GM19467 (cell line): ENCODE results near the gene FOXO1.

Experiments
- ATAC-seq: cut with Tn5 transposase; IDR thresholded peaks from one replicate; pipeline ENCODE4 v1.9.1; 2021; ENCODE audit warnings: mild to moderate bottlenecking, moderate library complexity; ENCODE audit not compliant: unreplicated experiment

Gene FOXO1

DNA sequence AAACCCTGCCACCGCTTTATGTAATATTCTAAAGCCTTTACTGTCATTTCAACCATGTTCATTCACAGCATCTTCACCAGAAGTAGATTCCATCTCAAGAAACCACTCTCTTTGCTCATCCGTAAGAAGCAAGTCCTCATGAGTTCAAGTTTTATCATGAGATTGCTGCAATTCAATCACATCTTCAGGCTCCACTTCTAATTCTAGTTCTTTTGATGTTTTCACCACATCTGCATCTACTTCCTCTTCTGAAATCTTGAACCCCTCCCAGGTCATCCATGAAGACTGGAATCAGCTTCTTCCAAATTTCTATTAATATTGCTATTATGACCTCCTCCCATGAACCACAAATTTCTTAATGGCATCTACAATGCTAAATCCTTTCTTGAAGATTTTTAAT, 83.9 kb downstream of the FOXO1 start:
- no peak for ATAC-seq

DNA sequence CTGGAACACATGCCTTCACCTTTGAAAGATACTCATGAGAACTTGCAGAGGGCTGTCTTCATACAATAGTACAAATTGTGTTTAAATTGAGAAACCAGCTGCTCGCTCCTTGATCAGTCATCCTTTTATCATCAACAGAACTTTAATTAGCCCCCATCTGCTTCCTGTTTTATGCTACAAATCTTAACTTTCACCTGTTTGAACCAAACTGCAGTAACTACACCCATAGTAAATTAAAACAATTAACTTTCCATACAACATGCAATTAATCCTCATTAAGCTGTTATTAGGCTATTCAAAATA, 85.2 kb downstream of the FOXO1 start:
- ATAC-seq: no peak

DNA sequence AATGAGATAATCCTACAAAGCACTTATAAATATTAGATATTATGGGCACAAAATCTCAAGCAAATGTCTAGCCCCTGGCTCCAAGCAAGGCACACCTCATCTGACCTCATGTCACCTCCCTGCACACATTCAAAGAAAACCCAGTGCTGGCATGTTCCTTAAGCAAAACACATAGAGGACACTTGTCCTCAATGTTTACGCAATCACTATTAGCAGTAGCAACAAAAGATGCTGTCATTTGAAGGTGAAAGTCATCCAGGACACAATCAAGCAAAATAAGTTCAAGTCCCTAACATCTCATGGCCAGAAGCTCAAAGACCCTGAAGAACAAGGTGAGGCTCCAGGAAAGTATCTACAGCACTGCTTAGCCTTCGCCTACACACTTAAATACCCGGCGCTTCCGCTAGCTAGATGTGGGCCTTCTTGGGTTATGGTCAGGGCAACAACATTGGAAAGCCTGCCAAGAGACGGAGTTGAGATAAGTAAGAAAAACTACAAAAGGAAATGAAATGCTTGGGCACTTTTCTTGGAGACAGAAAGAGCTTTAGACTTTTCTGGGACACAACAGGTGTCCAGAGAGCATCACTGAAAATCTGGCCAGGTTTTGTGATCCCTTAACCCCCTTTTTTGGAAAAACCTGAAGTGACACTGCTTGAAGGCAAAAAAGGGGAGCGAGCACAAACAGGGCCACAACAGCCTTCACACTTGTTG, 85.7 kb downstream of the FOXO1 start:
- ATAC-seq: no peak

DNA sequence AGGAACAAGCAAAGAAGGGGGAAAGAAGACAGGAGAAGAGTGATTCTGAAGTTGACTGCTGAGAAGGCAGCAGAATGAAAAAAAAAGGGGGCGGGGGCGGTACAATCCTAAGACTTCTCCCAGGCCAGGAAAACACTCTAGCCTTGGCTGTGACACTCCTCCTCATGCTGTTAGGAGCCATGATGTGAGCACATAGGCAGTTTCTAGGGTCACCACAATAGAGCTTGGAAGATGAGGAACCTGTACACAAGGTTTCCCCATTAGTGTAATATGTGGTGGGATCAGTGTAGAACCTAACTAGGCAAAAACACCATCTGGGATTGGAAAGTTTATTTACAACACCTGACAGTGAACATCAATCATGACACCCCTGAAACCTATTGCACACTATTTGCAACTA, 86.9 kb downstream of the FOXO1 start:
- no peak for ATAC-seq

DNA sequence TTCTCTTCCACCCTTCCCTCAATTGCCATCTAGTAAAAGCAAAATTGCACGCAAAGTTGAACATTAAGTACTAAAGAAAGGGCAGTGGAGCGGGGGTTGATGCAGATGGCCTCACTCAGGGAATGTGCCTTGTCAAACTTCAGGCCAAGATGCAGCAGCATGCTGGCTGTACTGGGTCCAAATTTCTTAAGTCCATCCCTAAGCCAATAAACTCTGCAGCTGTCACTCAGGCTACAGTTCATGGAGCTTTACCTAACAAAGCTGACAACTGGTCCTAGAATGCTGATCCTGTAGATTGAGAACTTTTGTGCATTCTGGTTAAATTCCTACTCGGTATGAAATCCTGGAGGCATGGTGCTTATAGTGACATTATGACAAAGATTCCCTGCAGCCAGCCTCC, 88.4 kb downstream of the FOXO1 start:
- no peak for ATAC-seq

DNA sequence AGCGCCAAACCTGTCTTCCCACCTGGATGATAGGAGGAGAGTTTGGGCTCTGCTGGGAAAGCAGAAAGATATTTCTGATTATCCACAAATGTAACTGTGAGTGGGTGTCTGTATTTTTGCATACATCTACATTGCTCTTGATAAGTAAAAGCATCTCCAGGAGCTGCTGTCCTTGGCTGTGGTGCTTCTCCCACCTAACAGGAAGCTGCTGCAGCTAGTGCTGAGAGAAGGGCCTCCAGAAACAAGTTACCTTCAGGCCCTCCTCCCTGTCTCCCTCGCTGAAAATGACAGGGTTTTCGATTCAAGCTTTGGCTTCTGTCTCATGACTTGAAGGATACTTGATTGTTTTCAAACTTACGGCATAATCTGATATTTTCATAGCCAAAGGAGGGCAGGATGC, 90.1 kb downstream of the FOXO1 start:
- no peak for ATAC-seq

DNA sequence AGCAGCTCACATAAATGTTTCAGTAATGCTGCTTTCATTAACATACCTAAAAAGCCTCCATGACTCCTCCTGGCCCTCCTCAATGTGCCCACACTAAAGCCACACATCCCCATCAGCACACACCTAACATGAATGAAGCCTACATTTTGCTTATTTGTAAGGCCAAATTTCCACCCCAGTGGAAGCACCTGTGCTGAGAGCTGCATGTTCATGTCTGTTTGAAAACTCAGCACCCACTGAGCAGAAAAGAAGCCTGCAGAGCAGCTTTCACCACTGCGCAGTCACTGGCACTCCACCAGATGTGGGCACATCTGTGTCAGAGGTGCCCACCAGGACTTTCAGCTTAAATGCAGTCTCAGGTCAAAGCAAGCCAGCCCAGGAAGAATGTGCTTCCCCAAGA, 93.5 kb downstream of the FOXO1 start:
- ATAC-seq: no peak

DNA sequence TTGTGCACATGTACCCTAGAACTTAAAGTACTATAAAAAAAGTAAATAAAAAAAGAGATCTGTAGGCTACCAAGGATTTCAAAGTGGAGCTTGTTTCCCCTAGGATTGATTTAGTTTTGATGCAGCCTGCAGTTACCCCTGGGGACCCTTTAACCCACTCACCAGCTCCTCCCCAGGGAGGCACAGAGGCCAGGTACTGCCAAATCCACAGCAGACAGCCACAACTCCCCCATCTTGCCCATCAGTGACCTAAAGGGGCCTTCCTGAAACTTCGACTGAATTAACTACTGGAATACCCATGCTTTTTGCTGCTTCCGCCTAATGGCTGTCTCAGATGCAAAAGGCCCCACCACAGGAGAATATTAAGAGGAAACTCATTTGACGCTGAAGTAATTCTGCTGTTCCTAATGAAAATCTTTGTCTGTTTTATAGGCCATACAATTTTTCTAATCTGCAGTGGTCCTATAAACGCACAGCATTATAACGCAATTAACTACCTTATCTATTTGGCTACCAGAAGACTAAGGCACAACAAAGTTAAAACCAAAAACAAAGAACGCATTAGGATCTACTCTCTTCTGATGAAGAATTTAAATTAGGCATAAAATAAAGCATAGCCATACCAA, 95.0 kb downstream of the FOXO1 start:
- ATAC-seq: no peak

DNA sequence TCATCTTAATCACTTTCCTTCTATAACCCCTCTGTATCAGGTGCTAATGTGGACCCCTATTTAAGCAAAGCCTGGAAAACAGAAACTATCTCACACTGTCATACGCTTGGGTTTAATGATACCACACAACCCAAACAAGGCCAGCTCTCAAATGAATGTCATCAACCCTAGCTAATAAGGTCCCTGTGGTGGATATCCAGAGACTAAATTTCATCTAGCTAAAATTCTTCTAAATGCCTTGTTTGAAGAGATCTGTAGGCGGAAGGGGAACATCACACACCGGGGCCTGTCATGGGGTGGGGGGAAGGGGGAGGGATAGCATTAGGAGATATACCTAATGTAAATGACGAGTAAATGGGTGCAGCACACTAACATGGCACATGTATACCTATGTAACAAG, 95.5 kb downstream of the FOXO1 start:
- no peak for ATAC-seq

DNA sequence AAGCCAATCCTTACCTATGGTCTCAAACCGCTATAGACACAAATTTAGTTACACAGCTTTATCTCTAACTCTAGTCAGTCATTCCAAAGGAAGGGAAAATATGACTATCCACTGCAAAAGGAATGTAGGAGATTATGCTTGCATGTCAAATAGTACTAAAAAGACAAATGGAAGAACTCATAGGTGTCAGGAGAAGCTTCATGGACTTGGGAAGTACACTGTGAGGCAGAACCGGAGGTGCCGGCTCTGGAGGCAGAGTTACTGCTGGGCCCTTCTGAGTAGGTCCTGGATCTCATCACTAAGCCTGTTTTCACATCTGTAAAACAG, 97.5 kb downstream of the FOXO1 start:
- ATAC-seq: no peak

DNA sequence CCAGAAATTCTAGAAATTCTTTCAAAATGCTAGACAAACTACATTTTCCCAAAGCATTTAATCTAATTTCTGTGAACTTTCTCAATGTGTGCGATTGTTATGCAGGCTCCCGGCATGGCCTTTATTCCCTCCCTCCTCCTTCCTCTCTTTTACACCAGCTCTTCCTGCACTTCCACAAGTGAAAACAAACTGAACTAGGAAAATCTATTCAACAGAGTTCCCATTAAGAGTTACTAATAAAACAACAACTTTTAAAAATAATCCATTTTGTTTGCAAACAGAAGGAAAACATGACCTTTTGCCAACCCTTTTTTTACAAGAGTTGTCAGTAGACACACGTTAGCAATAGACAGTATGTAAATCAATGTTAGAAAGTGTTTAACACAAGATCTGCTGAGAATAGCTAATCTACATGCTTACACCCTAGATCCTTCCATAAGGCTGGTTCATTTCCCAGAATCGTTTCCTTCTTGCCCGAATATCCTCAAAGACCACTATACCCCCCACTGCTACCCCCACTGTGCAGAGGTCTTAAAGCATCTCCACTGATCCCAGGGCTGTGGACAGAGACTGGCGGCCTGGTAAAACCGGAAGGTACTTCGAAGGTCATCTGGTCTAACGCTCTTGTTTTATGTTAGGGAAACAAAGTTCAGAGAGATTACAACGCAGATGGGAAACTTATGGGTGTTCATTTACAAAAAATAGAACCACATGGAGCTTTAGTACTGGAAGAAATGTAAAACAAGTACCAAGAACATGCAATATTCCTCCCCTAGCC, 98.0 kb downstream of the FOXO1 start:
- no peak for ATAC-seq

DNA sequence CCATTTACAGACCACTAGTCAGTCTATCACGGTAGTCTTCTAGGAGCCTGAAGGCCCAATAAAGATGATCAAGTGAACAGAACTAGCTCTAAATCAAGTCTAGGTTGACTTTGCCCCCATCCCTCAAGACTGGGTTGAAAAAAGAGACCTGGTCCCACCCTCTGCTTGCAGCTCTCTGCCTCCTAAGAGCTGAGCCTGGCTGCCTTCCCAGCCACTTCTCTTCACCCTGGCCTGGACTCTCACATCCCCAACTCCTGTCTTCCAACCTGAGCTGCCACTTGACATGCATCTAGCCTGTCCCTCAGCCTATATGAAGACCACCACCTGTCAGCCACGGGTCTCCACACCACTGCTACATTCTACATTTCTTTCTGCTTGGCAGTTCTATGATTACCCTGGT, 99.6 kb downstream of the FOXO1 start:
- ATAC-seq: no peak

DNA sequence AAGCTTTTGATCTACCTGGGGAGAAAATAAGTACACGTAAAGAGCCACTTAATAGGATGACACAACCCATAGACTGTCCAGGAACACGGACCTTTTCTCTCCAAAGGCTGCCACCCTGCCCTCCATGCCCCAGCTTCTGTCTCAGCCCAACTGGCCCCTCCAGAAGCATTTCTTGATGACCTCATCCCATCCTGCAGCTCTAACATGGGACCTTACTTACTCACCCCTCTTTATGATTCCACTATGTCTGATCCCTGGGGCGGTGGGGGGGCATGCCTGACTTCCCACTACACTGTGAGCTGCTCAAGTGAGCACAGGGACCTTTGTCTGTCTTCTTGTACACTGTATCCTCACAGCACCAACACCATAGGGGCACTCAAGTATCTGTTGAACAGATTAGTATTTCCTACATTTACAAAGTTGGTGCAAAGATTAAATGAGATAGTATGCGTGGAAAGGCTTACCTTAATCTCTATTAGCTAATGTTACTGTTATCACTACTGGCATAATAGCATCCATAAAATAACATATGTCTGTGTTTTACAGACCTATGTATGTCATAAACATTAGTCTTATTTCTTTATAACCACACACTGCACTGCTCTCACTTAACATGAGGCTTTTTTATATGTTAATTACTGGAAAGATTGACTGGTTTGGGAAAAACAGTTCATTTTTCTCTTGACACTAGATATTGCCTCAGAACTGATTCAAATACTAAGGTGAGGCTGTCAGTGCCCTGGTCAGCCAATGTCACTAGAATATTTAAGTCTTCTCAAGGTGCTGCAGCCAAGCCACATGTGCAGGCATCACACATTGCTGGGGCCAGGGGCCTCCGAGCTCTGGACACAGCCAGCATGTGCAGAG, 100.9 kb downstream of the FOXO1 start:
- no peak for ATAC-seq

DNA sequence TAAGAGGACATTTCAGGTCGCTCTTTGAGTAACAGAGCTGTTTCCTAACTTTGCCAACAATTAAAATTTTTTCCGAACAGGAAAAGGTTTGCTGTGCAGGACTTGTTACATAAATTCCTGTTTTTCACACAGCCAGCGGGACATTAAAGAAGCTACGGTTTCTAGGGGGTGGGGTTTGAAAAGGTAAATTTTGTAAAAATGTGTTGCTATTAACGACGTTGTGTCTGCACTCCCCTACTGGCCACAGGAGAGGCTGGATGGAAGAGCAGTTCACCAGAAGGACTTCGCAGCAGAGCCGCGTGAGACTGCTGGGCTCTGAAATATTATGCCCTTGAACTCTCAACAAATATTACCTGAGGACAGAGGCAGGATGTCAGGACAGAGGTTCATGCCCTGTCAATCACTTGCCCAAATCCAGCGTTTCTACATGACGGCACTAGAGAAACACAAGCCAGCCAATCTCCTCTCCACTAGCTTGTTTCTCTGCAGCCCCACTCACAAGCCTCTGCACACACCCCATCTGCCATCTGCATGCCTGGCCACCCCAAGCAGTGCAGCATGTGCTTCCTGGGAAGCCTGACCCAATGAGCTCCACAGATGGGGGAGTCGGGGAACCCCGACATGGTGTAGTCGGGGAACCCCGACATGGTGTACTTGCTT, 102.0 kb downstream of the FOXO1 start:
- no peak for ATAC-seq

DNA sequence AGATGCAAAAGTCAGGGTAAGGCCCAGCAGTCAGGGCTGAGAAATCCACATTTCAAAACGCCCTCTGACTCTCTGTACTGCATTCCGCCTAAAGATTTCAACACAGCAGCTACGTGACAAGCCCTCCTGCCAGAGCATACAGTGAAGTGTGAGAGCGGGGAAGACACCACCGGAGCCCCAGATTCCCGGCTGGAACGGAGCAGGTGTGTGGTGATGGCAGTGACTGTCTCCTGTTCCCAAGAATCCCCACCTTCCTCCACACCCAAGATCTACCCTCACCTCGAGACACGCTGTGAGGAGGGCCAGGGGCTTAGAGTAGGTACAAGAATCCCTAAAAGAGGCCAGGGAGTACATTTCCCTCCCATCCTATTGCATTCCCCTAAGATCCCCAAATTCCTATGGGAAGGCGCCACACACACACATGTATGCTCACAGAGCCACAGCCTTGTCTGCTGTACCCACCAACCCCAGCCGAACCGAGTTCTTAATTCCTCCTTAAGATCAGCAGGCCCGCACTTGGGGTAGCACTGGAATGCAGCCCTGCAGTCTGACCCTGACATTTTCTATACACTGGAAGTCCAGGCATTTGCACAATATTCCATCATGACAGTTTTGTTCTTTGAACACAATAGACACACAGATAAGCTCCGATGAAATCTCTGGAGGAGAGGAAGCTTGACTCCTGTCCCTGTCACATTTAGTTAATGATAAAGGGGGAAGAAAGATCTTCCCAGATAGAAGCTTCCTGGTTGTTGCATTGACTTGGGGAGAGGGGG, 102.9 kb downstream of the FOXO1 start:
- ATAC-seq: no peak

DNA sequence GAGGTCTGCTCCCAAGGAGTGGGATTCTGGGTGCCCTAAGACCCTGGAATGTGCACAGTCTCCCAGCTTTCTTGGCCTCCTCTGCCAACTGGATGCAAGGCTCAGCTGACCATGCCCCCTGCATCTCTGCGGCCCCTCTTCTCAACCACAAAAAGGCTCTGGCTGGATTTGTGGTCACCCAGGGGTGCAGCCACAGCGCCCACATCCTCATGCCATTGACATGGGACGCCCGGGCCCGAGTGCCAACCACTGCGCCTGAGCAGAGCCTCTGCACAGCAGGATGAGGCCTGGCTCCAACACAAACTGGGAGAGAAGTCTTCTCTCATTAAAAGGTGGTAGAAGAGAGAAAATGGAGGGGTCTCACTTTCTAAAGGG, 103.5 kb downstream of the FOXO1 start:
- no peak for ATAC-seq

DNA sequence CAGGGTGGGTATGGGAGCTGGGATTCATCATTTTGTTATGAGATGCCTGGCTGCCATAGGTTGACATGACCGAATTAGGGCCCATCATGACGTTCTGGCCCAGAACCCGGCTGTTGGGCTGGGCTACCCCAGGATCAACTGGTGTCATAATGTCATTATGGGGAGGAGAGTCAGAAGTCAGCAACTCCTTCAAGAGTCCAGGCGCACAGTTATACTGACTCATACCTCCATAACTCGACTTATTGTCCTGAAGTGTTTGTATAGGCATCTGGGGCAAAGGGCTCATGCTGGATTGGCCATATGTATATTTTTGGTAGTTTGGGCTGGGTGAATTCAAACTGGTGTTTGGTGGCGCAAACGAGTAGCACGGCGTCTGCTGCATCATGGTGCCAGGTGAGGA, 106.5 kb downstream of the FOXO1 start:
- ATAC-seq: no peak

DNA sequence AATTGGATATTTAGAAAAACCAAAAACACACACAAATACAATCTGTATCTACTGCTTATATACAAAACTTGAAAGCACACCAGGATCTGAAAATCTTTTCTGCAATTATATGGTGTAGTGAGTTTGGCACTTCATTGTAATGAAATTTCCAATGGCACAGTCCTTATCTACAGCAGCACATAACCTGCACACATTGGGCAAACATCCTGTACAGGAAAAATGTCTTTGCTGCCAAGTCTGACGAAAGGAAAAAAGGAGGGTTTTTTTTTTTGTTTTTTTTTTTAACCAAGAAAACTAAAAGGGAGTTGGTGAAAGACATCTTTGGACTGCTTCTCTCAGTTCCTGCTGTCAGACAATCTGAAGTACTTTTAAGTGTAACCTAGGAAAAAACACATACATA, 107.8 kb downstream of the FOXO1 start:
- no peak for ATAC-seq

DNA sequence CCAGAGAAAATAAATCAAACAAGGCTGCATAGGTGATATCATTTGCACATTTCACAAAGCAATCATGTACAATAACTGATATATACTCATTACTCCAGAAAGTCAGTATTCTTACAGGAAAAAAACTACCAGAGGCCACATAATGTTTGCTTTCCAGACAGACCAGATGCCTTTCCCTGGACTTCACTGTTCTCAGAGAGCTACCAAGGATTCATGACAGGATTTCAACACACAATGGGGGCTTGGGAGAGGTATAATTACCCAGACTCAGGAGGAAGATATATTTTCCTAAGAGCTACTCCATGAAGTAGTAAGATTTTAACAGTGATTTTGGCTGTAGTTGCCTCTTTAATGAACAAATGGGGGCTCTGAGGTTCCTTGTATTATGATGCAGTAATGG, 110.0 kb downstream of the FOXO1 start:
- no peak for ATAC-seq

DNA sequence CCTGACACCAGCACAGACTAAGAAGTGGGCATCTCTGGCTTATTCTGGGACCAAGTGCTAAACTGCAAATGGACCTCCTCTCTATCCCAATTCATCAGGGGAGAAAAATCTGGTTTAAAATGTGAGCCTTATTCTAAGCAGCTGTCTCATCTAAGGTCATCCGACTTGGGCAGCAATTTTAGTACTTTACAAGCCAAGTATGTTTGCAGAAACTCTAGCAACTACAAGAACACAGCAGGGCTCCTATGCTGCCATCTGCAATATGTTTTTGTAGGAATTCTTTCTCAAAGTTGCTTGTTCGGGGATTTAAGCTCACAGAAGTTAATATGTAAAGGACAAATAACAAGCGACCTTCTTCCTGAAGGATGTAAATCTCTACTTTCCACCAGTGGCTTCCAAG, 113.1 kb downstream of the FOXO1 start:
- ATAC-seq: no peak
